GM12878 (cell line): ENCODE results near the gene LY6G5B. TPM values are rescaled to one million over a fixed set of nuclear protein-coding genes. Genes with fewer than 3 reads are reported as not detected.

ENCODE experiments used
- ATAC-seq: fragments of 200-7000 bp; cut with Tn5 transposase; 3 replicates; pipeline ENCODE4 v1.9.1; 2020; ENCODE audit warnings: mild to moderate bottlenecking, moderate library complexity
- BruUV-seq: library from RNA; stranded (reverse); fragments of 400-500 nt; replicated peaks from 2 replicates; lab custom pipeline; 2021; lab: Mats Ljungman, UMichigan
- CTCF ChIA-PET: fragments of 300-600 bp; sonication (Branson Sonifier 250); formaldehyde crosslinking; extraction: SDS; loops from one replicate; lab custom pipeline; 2021; ENCODE audit warnings: inconsistent platforms; lab: Yijun Ruan, JAX
- POLR2A ChIA-PET: fragments of 350-600 bp; formaldehyde crosslinking; extraction: SDS; loops from one replicate; lab custom pipeline; 2021; ENCODE audit warnings: inconsistent platforms; lab: Charles Lee
- RAD21 ChIA-PET: fragments of 300-600 bp; sonication (Branson Sonifier 250); formaldehyde crosslinking; loops from one replicate; lab custom pipeline; 2023; ENCODE audit warnings: antibody characterized with exemption; ENCODE audit not compliant: unreplicated experiment; lab: Charles Lee
- SMC1A ChIA-PET: fragments of 300-600 bp; sonication (Branson Sonifier 250); formaldehyde crosslinking; loops from one replicate; lab custom pipeline; 2023; ENCODE audit not compliant: unreplicated experiment, uncharacterized antibody; lab: Charles Lee
- DNase-seq: peaks from one replicate; pipeline ENCODE4 v3.0.0-alpha.2; 2011; ENCODE audit warnings: low read depth, low spot score
- FAIRE-seq: peaks from 3 replicates; lab custom pipeline; 2011; peaks lifted over from hg19 to GRCh38; lab: Jason Lieb, UNC
- H2AFZ ChIP-seq: 2 replicates; pipeline ENCODE4 v1.6.0; 2011; ENCODE audit warnings: low read depth, low read length, control low read depth; ENCODE audit not compliant: control insufficient read depth
- H3K27ac ChIP-seq: 2 replicates; pipeline ENCODE4 v1.5.1; 2011; ENCODE audit warnings: control low read depth; ENCODE audit not compliant: control insufficient read depth, insufficient read depth
- H3K27me3 ChIP-seq, 2 experiments: replicated peaks in 1 of 2; 2 replicates each; pipeline versions ENCODE4 v1.6.0 to v1.6.1; 2011; ENCODE audit warnings: low read length in 1 of 2; ENCODE audit not compliant: control insufficient read depth in 2 of 2, insufficient read depth in 2 of 2
- H3K36me3 ChIP-seq, 2 experiments: 2 replicates each; pipeline ENCODE4 v1.5.1; 2011; ENCODE audit warnings: low read length in 1 of 2; ENCODE audit not compliant: control insufficient read depth in 2 of 2, insufficient read depth in 2 of 2
- H3K4me1 ChIP-seq: 2 replicates; pipeline ENCODE4 v1.6.1; 2011; ENCODE audit warnings: mild to moderate bottlenecking, low read length, moderate library complexity, mixed read lengths; ENCODE audit not compliant: control insufficient read depth, insufficient read depth
- H3K4me2 ChIP-seq: 2 replicates; pipeline ENCODE4 v1.6.0; 2011; ENCODE audit warnings: control low read depth; ENCODE audit not compliant: control insufficient read depth, insufficient read depth
- H3K4me3 ChIP-seq: fragments of 200-600 bp; sonication (generic); 2 replicates; pipeline ENCODE4 v1.5.1; 2016
- H3K79me2 ChIP-seq: 2 replicates; pipeline ENCODE4 v1.6.0; 2011; ENCODE audit warnings: low read length; ENCODE audit not compliant: control insufficient read depth, insufficient read depth
- H3K9ac ChIP-seq: 2 replicates; pipeline ENCODE4 v1.8.0; 2011; ENCODE audit warnings: low read length, control low read depth, mixed read lengths; ENCODE audit not compliant: control insufficient read depth, insufficient read depth
- H3K9me3 ChIP-seq: replicated peaks from 3 replicates; pipeline ENCODE4 v1.5.1; 2011; ENCODE audit warnings: mild to moderate bottlenecking, low read length; ENCODE audit not compliant: control insufficient read depth, insufficient read depth
- H4K20me1 ChIP-seq: 2 replicates; pipeline ENCODE4 v1.6.0; 2011; ENCODE audit not compliant: control insufficient read depth, insufficient read depth
- CHD4 ChIP-seq: fragments of 200-600 bp; sonication (generic); IDR thresholded peaks from 2 replicates; pipeline ENCODE4 v1.6.1; 2016; ENCODE audit warnings: mild to moderate bottlenecking
- EED ChIP-seq: sonication (generic); IDR thresholded peaks from 2 replicates; pipeline ENCODE4 v1.6.1; 2016; ENCODE audit warnings: antibody characterized with exemption, low read depth
- FOXK2 ChIP-seq: fragments of 450-650 bp; IDR thresholded peaks from 2 replicates; pipeline ENCODE4 v1.6.1; 2017; ENCODE audit warnings: mild to moderate bottlenecking, moderate library complexity
- GATAD2B ChIP-seq: fragments of 450-650 bp; conservative IDR thresholded peaks from 2 replicates; pipeline ENCODE4 v1.6.1; 2017; ENCODE audit warnings: low read depth, mild to moderate bottlenecking, moderate library complexity
- IKZF2 ChIP-seq, 2 experiments: fragments of 450-650 bp; IDR thresholded peaks; 2 replicates each; pipeline ENCODE4 v1.6.1; 2017; ENCODE audit warnings: mild to moderate bottlenecking in 2 of 2, moderate library complexity in 2 of 2
- LARP7 ChIP-seq: fragments of 450-650 bp; IDR thresholded peaks from 2 replicates; pipeline ENCODE4 v1.6.1; 2017; ENCODE audit warnings: mild to moderate bottlenecking
- SMARCA5 ChIP-seq: fragments of 450-650 bp; IDR thresholded peaks from 2 replicates; pipeline ENCODE4 v1.6.1; 2017; ENCODE audit warnings: mild to moderate bottlenecking
- SRF ChIP-seq, 2 experiments: IDR thresholded peaks; 2 replicates each; pipeline ENCODE4 v1.6.1; 2011; ENCODE audit warnings: low read depth in 2 of 2, low read length in 2 of 2, mild to moderate bottlenecking in 1 of 2, moderate library complexity in 1 of 2
- ZSCAN29 ChIP-seq: fragments of 450-650 bp; IDR thresholded peaks from 2 replicates; pipeline ENCODE4 v1.6.1; 2017; ENCODE audit warnings: mild to moderate bottlenecking, moderate library complexity
- WGBS: methylation state at CpG from one replicate; pipeline ENCODE4 v1.1.6; 2016; ENCODE audit warnings: low lambda C conversion rate; ENCODE audit not compliant: insufficient replicate concordance, insufficient coverage; ENCODE audit errors: missing lambda C conversion rate; 5-methylcytosine and 5-hydroxymethylcytosine counted together
- in situ Hi-C: fragments of 300-500 bp; cut with MboI; formaldehyde crosslinking; loops from 9 replicates; pipeline ENCODE4 v1.14.3; 2018; ENCODE audit warnings: mixed read lengths
- intact Hi-C: fragments of 100-400 bp; cut with micrococcal nuclease; formaldehyde crosslinking; loops from one replicate; pipeline ENCODE4 v1.14.2; 2022; ENCODE audit not compliant: unreplicated experiment
- polyA plus RNA-seq, 11 experiments: library from polyadenylated mRNA; depleted of rRNA in 4 of 11; unstranded in 6 of 11; stranded (reverse) in 5 of 11; fragments of >200 nt; fragmentation: Nextera tagmentation in 4 of 11; fragmentation: Illumina TruSeq in 1 of 11; extraction: Ambion mirVana in 4 of 11; extraction: Trizol in 1 of 11; gene quantifications; 1 replicate in 1 of 11; 2 replicates in 10 of 11; pipeline versions ENCODE4 v1.2.1 to v1.2.3, GENCODE V29; 2011 to 2016; ENCODE audit warnings: inconsistent platforms in 2 of 11, missing spikeins in 2 of 11, low read depth in 1 of 11
- total RNA-seq, 4 experiments: library from RNA; depleted of rRNA in 3 of 4; stranded (reverse); fragments of >200 nt in 3 of 4; fragmentation: Illumina TruSeq in 1 of 4; extraction: Trizol in 1 of 4; gene quantifications; 2 replicates each; pipeline versions ENCODE4 v1.2.1 to v1.2.3, GENCODE V29; 2013 to 2021
- TF ChIP-seq, protein P1 (sequence below): fragments of 150-350 bp; IDR thresholded peaks from 2 replicates; pipeline ENCODE4 v1.6.1; 2014; ENCODE audit warnings: mild to moderate bottlenecking, low read depth, low read length
- TF ChIP-seq, protein P2 (sequence below): fragments of 450-650 bp; conservative IDR thresholded peaks from 2 replicates; pipeline ENCODE4 v1.6.1; 2017; ENCODE audit warnings: mild to moderate bottlenecking, moderate library complexity

The LY6G5B gene
- total and polyA plus RNA-seq, 10 of the 15 experiments (the other 5 are each of a cell fraction or from before 2014, with no cell fraction given): 3.2 to 16.5 (median 7.5) TPM

DNA sequence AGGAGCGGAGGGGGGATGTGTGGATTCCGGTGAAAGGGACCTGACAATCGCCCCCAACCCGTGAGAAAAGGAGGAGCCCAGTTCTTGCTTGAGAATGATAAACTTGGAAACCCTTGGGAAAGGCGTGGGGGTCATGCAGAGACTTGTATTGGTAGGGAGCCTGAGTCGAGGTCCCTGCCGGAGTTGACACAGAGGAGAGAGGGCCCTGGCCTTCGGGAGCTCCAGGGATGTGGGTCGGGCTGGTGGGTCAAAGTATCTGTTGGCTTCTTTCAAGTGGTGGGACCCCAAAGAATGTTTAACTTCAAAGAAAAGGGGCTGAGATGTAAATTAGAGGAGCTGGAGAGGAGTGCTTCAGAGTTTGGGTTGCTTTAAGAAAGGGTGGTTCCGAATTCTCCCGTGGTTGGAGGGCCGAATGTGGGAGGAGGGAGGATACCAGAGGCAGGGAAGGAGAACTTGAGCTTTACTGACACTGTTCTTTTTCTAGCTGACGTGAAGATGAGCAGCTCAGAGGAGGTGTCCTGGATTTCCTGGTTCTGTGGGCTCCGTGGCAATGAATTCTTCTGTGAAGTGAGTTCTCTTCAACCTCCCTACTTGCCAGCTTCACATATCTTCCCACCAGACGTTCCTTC, 3.3 kb upstream of the LY6G5B start:
- BruUV-seq: no TSS peak
- CTCF ChIA-PET: interaction anchor here (0.9 to 1.6 kb wide), 2 partner anchors 68 to 165 kb away, joined by 3 to 9 read pairs; no protein-coding TSS in a partner anchor

More for the DNA sequence above, 3.3 kb upstream of the LY6G5B start:
- Histone ChIP-seq H3K79me2 (peaks cover 51% of the 10 kb centered on the region), H2AFZ (peak overlapping the region; percentile 77; the same call in 1 of the 2 replicates), H3K36me3 (peaks cover 18 to 39% of the 10 kb centered on the region in 2 experiments), H3K27me3 (no peaks in the 10 kb centered on the region), H3K4me1 (peaks cover 32% of the 10 kb centered on the region), H3K9ac (peak overlapping the region; percentile 97), H3K4me3 (peak overlapping the region; percentile 93), H3K9me3 (no peaks in the 10 kb centered on the region), H3K27ac (peak overlapping the region; percentile 94), H4K20me1 (no peaks in the 10 kb centered on the region), H3K4me2 (peak overlapping the region; percentile 95)
- ChIA-PET RAD21 (interaction anchor here (1.6 kb wide), 1 partner anchor 13 kb away, joined by 3 read pairs; no protein-coding TSS in a partner anchor), POLR2A (interaction anchor here (0.5 to 1.4 kb wide), 7 partner anchors 8 to 305 kb away, joined by 3 to 7 read pairs (median 4); partner anchors contain the start of genes BAG6 and DXO), SMC1A (interaction anchor here (0.7 to 1.1 kb wide), 3 partner anchors 10 to 44 kb away, joined by 3 read pairs; no protein-coding TSS in a partner anchor)
- in situ Hi-C loops: no loop called here
- TF ChIP-seq GATAD2B: peak; percentile 13; the same call in 1 of the 2 replicates
- TF ChIP-seq IKZF2 (IDR thresholded peaks at IDR 0.05): 0 out of 4 replicates have a peak, but pooled peaks have one; percentile 16 to 25
- TF ChIP-seq ZSCAN29: no peak
- TF ChIP-seq CHD4: no peak
- TF ChIP-seq SRF (IDR thresholded peaks at IDR 0.05; ENCODE audit: low read depth in 2 of 2, low read length in 2 of 2): no peak
- TF ChIP-seq LARP7: no peak
- no peak for TF ChIP-seq EED
- TF ChIP-seq, protein P1, sequence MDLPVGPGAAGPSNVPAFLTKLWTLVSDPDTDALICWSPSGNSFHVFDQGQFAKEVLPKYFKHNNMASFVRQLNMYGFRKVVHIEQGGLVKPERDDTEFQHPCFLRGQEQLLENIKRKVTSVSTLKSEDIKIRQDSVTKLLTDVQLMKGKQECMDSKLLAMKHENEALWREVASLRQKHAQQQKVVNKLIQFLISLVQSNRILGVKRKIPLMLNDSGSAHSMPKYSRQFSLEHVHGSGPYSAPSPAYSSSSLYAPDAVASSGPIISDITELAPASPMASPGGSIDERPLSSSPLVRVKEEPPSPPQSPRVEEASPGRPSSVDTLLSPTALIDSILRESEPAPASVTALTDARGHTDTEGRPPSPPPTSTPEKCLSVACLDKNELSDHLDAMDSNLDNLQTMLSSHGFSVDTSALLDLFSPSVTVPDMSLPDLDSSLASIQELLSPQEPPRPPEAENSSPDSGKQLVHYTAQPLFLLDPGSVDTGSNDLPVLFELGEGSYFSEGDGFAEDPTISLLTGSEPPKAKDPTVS: no peak
- 0 out of 2 replicates have a peak, but pooled peaks have one; percentile 7 for TF ChIP-seq FOXK2
- TF ChIP-seq SMARCA5: peak; percentile 40; the same call in 1 of the 2 replicates
- TF ChIP-seq, protein P2, sequence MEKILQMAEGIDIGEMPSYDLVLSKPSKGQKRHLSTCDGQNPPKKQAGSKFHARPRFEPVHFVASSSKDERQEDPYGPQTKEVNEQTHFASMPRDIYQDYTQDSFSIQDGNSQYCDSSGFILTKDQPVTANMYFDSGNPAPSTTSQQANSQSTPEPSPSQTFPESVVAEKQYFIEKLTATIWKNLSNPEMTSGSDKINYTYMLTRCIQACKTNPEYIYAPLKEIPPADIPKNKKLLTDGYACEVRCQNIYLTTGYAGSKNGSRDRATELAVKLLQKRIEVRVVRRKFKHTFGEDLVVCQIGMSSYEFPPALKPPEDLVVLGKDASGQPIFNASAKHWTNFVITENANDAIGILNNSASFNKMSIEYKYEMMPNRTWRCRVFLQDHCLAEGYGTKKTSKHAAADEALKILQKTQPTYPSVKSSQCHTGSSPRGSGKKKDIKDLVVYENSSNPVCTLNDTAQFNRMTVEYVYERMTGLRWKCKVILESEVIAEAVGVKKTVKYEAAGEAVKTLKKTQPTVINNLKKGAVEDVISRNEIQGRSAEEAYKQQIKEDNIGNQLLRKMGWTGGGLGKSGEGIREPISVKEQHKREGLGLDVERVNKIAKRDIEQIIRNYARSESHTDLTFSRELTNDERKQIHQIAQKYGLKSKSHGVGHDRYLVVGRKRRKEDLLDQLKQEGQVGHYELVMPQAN: 0 out of 2 replicates have a peak, but pooled peaks have one; percentile 37
- no peak for ATAC-seq
- FAIRE-seq: peak; percentile 52
- intact Hi-C loops: loop anchor here (5.0 kb wide), 2 partner anchors 71 to 166 kb away; partner anchors contain the start of gene CLIC1
- DNase-seq: no peak
- WGBS: 2% methylated on average over 15 of the region's 15 CpGs
